ENCODE data around the gene SH3BP1. TPM values are rescaled to one million over a fixed set of nuclear protein-coding genes. Genes with fewer than 3 reads are reported as not detected.

SH3BP1 gene
- total and polyA plus RNA-seq, 2 of the 4 experiments (the other 2 are of a cell fraction): 8.8 to 33.3 TPM

GRCh38 chr22:37672920-37673455, 33.5 kb downstream of the SH3BP1 start:
- no peaks in the 10 kb centered on the region for H3K9me3 ChIP-seq (ENCODE audit: control insufficient read depth, insufficient read depth, low read length)
- H3K9me1 ChIP-seq (ENCODE audit: insufficient read depth, low read length): no peaks in the 10 kb centered on the region; the same call in 1 of the 2 replicates
- no TSS peak for BruUV-seq (replicated peaks)
- H3K14ac ChIP-seq (replicated peaks; ENCODE audit: low read depth, low read length): no peak overlapping the region
- H2AFZ ChIP-seq (replicated peaks; ENCODE audit: low read length, poor library complexity): no peak overlapping the region
- no peak overlapping the region for H3K4me3 ChIP-seq (ENCODE audit: insufficient read depth, low read depth, low read length)
- no peak overlapping the region for H4K5ac ChIP-seq (ENCODE audit: low read depth, low read length)
- ChIA-PET POLR2A (ENCODE audit: unreplicated experiment) (no interaction called here), CTCF (no interaction called here)
- no peaks in the 10 kb centered on the region for H3K27me3 ChIP-seq (ENCODE audit: control insufficient read depth, insufficient read depth, low read length)
- no peak overlapping the region for H3K56ac ChIP-seq (ENCODE audit: extremely low read depth, insufficient read depth, low read length)
- WGBS, 2 experiments (ENCODE audit: extremely low coverage in 2 of 2, insufficient read length in 1 of 2): 90% methylated on average over 7 of the region's 11 CpGs; no CpG with 5 or more reads in 1 of the 2 experiments
- no peak overlapping the region for H3K4me2 ChIP-seq (ENCODE audit: low read depth, low read length)
- ATAC-seq (ENCODE audit: low read depth) (no peak), DNase-seq (no peak)
- no peak overlapping the region for H2BK15ac ChIP-seq (ENCODE audit: low read depth, low read length)
- no peak overlapping the region for H2BK20ac ChIP-seq (ENCODE audit: low read depth, low read length)
- H2BK120ac ChIP-seq (ENCODE audit: low read depth, low read length): peak overlapping the region; percentile 28
- H4K91ac ChIP-seq (ENCODE audit: insufficient read depth, low read depth, low read length): no peak overlapping the region
- no peak overlapping the region for H2BK5ac ChIP-seq (ENCODE audit: low read depth, low read length, poor library complexity, severe bottlenecking)
- in situ Hi-C loops (cut with MboI; ENCODE audit: low sequenced_read_pairs): no loop called here
- no peak overlapping the region for H3K27ac ChIP-seq (ENCODE audit: insufficient read depth, low read length)
- intact Hi-C loops (cut with micrococcal nuclease): no loop called here
- H3K4ac ChIP-seq (ENCODE audit: low read depth, low read length): peak overlapping the region; percentile 40; the same call in 1 of the 2 replicates
- H3K18ac ChIP-seq (ENCODE audit: low read depth, low read length): no peak overlapping the region
- peaks cover 31% of the 10 kb centered on the region for H4K20me1 ChIP-seq (ENCODE audit: insufficient read depth, low read length)
- no peak overlapping the region for H3K9ac ChIP-seq (ENCODE audit: low read depth, low read length)
- TF ChIP-seq CHD1 (IDR thresholded peaks at IDR 0.05; ENCODE audit: low read depth, low read length): no peak
- TF ChIP-seq POLR2A (IDR thresholded peaks at IDR 0.05; ENCODE audit: low read depth, low read length): no peak
- no peak for TF ChIP-seq ELK1 (IDR thresholded peaks at IDR 0.05; ENCODE audit: borderline replicate concordance, low read depth, low read length)
- no peak for TF ChIP-seq RFX5 (IDR thresholded peaks at IDR 0.05; ENCODE audit: low read depth, low read length)
- TF ChIP-seq SMC3 (IDR thresholded peaks at IDR 0.05; ENCODE audit: low read depth, low read length): no peak
- TF ChIP-seq MXI1 (IDR thresholded peaks at IDR 0.05; ENCODE audit: borderline replicate concordance, low read depth, low read length): no peak
- no peak for TF ChIP-seq MAZ (IDR thresholded peaks at IDR 0.05; ENCODE audit: borderline replicate concordance, low read depth, low read length)
- no peak for TF ChIP-seq RAD21 (IDR thresholded peaks at IDR 0.05; ENCODE audit: low read length)
- TF ChIP-seq CEBPB (IDR thresholded peaks at IDR 0.05; ENCODE audit: low read depth, low read length): no peak
- TF ChIP-seq RCOR1 (IDR thresholded peaks at IDR 0.05; ENCODE audit: insufficient replicate concordance, low read length): no peak
- TF ChIP-seq FOS (IDR thresholded peaks at IDR 0.05; ENCODE audit: low read depth, low read length): no peak
- no peak for TF ChIP-seq MAFK (IDR thresholded peaks at IDR 0.05; ENCODE audit: low read depth, low read length)
- H3K4me1 ChIP-seq (ENCODE audit: control insufficient read depth, insufficient read depth, low read length): peaks cover 8% of the 10 kb centered on the region
- dilution Hi-C loops (cut with HindIII; ENCODE audit: low sequenced_read_pairs, unreplicated experiment): no loop called here
- H2AK9ac ChIP-seq (replicated peaks; ENCODE audit: low read depth, low read length, poor library complexity): peak overlapping the region; percentile 11
- no peak overlapping the region for H3K23ac ChIP-seq (ENCODE audit: low read depth, low read length)
- no peak overlapping the region for H4K8ac ChIP-seq (ENCODE audit: low read depth in 2 of 2, low read length in 2 of 2)
- peaks cover 13% of the 10 kb centered on the region for H3K36me3 ChIP-seq (ENCODE audit: control insufficient read depth, insufficient read depth, low read length)
- peaks cover 11 to 65% of the 10 kb centered on the region in 2 experiments; a peak in 3 of 4 replicates for H3K79me1 ChIP-seq (ENCODE audit: low read depth in 1 of 2, low read length in 2 of 2)
- peak overlapping the region; percentile 84 for H2AK5ac ChIP-seq (ENCODE audit: low read depth, low read length)

Measured in IMR-90 (cell line).